Measurements from ENCODE around the gene DAZAP2. TPM values are rescaled to one million over a fixed set of nuclear protein-coding genes. Genes with fewer than 3 reads are reported as not detected.

The DAZAP2 gene
- polyA plus RNA-seq, 2 of the 4 experiments (the other 2 are of a cell fraction) = 304 to 375 TPM

DNA sequence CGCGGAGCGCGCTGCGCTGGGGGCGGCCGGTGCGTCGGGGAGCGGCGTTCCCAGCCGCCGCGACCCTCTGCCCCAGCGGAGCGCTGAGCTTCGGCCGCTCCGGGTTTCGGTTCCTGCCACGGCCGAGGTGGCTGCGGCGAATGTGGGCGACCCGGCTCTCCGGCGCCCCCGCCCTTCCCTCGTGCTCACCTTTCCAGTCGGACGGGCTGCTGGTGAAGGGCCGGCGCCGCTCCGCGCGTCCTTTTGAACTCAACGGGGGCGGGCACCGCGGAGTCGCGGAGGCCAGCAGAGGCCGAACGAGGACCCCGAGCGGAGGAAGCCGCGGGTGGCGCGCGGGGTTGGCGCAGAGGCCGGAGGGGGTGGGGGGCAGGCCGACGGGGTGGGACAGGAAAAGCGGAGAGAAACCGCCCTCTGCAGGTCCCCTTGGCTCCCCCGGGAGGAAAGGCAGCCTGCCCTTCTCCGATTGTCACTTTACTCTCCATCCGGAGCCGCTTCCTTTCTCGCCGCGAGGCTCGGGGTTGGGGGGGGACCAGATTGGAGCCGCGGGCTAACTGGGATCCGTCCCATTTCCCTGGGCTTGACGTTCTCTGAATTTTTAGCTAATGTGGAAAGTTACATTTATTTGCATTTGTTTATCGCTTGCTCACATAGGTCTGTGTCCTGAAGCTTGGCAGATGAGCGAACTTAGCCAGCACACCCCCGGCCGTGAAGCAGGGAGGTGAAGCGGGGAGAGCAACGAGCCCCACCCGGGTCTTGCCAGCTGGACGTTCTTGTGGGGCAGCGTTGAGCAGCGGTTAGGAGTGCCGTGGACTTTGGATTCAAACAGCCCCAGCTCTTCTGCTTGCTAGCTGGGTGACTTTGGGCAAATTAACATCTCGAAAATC, 31.7 kb downstream of the DAZAP2 start, which contains the start of gene SMAGP:
Gene SMAGP (minus strand): TSS at position 349 of the 884 bp plus-strand sequence. CDS start 1,137 bp downstream, outside the sequence.
- CTCF ChIA-PET = interaction anchor here (0.8 to 10.2 kb wide), 21 partner anchors 8 to 92 kb away, joined by 3 to 270 read pairs (median 4); no protein-coding TSS in a partner anchor
- TF ChIP-seq MAFK (IDR thresholded peaks at IDR 0.05; ENCODE audit: partially characterized antibody) (no peak), NPAS2 (CRISPR knock-in tag; IDR thresholded peaks at IDR 0.05; ENCODE audit: borderline replicate concordance) (no peak), PHF8 (IDR thresholded peaks at IDR 0.05; ENCODE audit: borderline replicate concordance, low read depth) (peak; percentile 43; the same call in 1 of the 2 replicates), ZC3H11A (IDR thresholded peaks at IDR 0.05) (no peak), FOSB (CRISPR knock-in tag; IDR thresholded peaks at IDR 0.05) (no peak), ESRRA (IDR thresholded peaks at IDR 0.05; ENCODE audit: borderline replicate concordance, low read length) (no peak), CBX8 (IDR thresholded peaks at IDR 0.05) (no peak), ZSCAN20 (CRISPR knock-in tag; IDR thresholded peaks at IDR 0.05) (no peak), HOXB13 (CRISPR knock-in tag; IDR thresholded peaks at IDR 0.05; ENCODE audit: low read depth) (no peak), JUN (IDR thresholded peaks at IDR 0.05) (peak in 1 of 2 experiments; percentile 63; a peak in 3 of 5 replicates), EHF (CRISPR knock-in tag; IDR thresholded peaks at IDR 0.05) (no peak), RAD21 (conservative IDR thresholded peaks at IDR 0.05 in 1 of 2, IDR thresholded peaks at IDR 0.05 in 1 of 2) (0 out of 5 replicates have a peak, but pooled peaks of 1 of the 2 experiments have one; percentile 7), POLR2A (IDR thresholded peaks at IDR 0.05; ENCODE audit: low read length) (peak; percentile 6), RNF2 (IDR thresholded peaks at IDR 0.05; ENCODE audit: borderline replicate concordance, low read depth) (no peak), EP300 (IDR thresholded peaks at IDR 0.05) (no peak)
- TF ChIP-seq, protein P1, sequence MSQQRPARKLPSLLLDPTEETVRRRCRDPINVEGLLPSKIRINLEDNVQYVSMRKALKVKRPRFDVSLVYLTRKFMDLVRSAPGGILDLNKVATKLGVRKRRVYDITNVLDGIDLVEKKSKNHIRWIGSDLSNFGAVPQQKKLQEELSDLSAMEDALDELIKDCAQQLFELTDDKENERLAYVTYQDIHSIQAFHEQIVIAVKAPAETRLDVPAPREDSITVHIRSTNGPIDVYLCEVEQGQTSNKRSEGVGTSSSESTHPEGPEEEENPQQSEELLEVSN (IDR thresholded peaks at IDR 0.05; ENCODE audit: borderline replicate concordance, low read depth) = peak; percentile 73; the same call in 1 of the 2 replicates
- TF ChIP-seq, protein P2, sequence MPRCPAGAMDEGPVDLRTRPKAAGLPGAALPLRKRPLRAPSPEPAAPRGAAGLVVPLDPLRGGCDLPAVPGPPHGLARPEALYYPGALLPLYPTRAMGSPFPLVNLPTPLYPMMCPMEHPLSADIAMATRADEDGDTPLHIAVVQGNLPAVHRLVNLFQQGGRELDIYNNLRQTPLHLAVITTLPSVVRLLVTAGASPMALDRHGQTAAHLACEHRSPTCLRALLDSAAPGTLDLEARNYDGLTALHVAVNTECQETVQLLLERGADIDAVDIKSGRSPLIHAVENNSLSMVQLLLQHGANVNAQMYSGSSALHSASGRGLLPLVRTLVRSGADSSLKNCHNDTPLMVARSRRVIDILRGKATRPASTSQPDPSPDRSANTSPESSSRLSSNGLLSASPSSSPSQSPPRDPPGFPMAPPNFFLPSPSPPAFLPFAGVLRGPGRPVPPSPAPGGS (IDR thresholded peaks at IDR 0.05) = 0 out of 3 replicates have a peak, but pooled peaks have one; percentile 9
- TF ChIP-seq, protein P3, sequence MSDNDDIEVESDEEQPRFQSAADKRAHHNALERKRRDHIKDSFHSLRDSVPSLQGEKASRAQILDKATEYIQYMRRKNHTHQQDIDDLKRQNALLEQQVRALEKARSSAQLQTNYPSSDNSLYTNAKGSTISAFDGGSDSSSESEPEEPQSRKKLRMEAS (IDR thresholded peaks at IDR 0.05) = peak; percentile 16; the same call in 1 of the 2 replicates
- TF ChIP-seq, protein P4, sequence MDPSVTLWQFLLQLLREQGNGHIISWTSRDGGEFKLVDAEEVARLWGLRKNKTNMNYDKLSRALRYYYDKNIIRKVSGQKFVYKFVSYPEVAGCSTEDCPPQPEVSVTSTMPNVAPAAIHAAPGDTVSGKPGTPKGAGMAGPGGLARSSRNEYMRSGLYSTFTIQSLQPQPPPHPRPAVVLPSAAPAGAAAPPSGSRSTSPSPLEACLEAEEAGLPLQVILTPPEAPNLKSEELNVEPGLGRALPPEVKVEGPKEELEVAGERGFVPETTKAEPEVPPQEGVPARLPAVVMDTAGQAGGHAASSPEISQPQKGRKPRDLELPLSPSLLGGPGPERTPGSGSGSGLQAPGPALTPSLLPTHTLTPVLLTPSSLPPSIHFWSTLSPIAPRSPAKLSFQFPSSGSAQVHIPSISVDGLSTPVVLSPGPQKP (IDR thresholded peaks at IDR 0.05; ENCODE audit: low read depth, low read length) = no peak
- TF ChIP-seq, protein P5, sequence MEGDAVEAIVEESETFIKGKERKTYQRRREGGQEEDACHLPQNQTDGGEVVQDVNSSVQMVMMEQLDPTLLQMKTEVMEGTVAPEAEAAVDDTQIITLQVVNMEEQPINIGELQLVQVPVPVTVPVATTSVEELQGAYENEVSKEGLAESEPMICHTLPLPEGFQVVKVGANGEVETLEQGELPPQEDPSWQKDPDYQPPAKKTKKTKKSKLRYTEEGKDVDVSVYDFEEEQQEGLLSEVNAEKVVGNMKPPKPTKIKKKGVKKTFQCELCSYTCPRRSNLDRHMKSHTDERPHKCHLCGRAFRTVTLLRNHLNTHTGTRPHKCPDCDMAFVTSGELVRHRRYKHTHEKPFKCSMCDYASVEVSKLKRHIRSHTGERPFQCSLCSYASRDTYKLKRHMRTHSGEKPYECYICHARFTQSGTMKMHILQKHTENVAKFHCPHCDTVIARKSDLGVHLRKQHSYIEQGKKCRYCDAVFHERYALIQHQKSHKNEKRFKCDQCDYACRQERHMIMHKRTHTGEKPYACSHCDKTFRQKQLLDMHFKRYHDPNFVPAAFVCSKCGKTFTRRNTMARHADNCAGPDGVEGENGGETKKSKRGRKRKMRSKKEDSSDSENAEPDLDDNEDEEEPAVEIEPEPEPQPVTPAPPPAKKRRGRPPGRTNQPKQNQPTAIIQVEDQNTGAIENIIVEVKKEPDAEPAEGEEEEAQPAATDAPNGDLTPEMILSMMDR (IDR thresholded peaks at IDR 0.05) = no peak; the same call in 2 of the 3 replicates

More for the DNA sequence above, 31.7 kb downstream of the DAZAP2 start, which contains the start of gene SMAGP:
- FAIRE-seq (no peak), DNase-seq (ENCODE audit: low read depth in 1 of 2, low spot score in 1 of 2) (peak; percentile 61 to 68), ATAC-seq (peak; percentile 70 to 75)
- H3K27ac ChIP-seq = peak within 1 kb of the TSS; percentile 81 to 92
- H3K4me2 ChIP-seq = peak within 1 kb of the TSS; percentile 81
- H3K4me3 ChIP-seq = peak within 1 kb of the TSS; percentile 68
- no peaks in the 10 kb centered on the region for H3K9me3 ChIP-seq
- WGBS (ENCODE audit: missing lambda C conversion rate) = 1% methylated on average over 26 of the region's 83 CpGs
- peaks cover 8% of the 10 kb centered on the region for H3K4me1 ChIP-seq
- POLR2A ChIA-PET = interaction anchor here (0.9 to 3.1 kb wide), 7 partner anchors 11 to 101 kb away, joined by 3 to 41 read pairs (median 7); partner anchors contain the start of genes DAZAP2 and POU6F1
